ENCODE measurements around the gene NDE1.
A peak's percentile ranks its signal among the peaks of the same experiment; 100 is the strongest.

NDE1 gene

DNA sequence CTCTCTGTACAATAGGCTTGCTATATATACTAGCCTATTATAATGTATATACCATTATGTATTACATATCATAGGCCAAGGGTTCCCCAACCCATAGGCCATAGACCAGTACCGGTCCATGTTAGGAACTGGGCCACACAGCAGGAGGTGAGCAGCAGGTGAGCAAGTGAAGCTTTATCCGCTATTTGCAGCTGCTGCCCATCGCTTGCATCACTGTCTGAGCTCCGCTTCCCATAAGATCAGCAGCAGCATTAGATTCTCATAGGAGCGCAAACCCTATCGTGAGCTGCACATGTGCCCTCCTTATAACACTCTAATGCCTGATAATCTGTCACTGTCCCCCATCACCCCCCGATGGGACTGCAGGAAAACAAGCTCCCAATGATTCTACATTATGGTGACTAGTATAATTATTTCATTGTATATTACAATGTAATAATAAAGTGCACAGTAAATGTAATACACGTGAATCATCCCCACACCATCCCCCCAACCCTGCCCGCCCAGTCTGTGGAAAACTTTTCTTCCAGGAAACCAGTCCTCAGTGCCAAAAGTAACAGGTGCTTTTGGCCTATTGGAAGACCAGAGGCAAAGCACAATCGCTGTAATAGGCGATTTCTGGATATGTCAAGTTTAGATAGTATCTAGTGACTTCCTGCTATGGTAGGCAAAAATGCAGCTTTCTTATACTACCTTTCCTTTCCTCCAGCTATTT is 122.7 kb downstream of the NDE1 start:
- Histone ChIP-seq H3F3A (ENCODE audit: insufficient read depth, low read length) (no peaks in the 10 kb centered on the region), H3K4me1 (ENCODE audit: low read length) (no peaks in the 10 kb centered on the region), H3K4me3 (ENCODE audit: low read length) (no peak overlapping the region), H3K9ac (ENCODE audit: low read length) (no peak overlapping the region), H3K36me3 (replicated peaks; ENCODE audit: insufficient read depth, low read length) (no peaks in the 10 kb centered on the region), H3K79me2 (ENCODE audit: low read length) (no peaks in the 10 kb centered on the region), H2AFZ (ENCODE audit: low read length) (no peak overlapping the region), H3K27ac (ENCODE audit: low read length) (no peak overlapping the region), H4K20me1 (ENCODE audit: insufficient read depth, low read length) (no peaks in the 10 kb centered on the region), H3K9me3 (replicated peaks; ENCODE audit: insufficient read depth, low read length) (no peaks in the 10 kb centered on the region), H3K4me2 (ENCODE audit: low read depth, low read length) (no peak overlapping the region), H3K27me3 (replicated peaks; ENCODE audit: insufficient read depth, low read length) (no peaks in the 10 kb centered on the region), H3K9me2 (replicated peaks; ENCODE audit: insufficient read depth, low read length) (no peaks in the 10 kb centered on the region)
- TF ChIP-seq EZH2phosphoT487 (IDR thresholded peaks at IDR 0.05; ENCODE audit: low read length) (no peak), EZH2 (optimal IDR thresholded peaks at IDR 0.05; ENCODE audit: low read depth, low read length) (no peak)
- TF ChIP-seq, protein P1, sequence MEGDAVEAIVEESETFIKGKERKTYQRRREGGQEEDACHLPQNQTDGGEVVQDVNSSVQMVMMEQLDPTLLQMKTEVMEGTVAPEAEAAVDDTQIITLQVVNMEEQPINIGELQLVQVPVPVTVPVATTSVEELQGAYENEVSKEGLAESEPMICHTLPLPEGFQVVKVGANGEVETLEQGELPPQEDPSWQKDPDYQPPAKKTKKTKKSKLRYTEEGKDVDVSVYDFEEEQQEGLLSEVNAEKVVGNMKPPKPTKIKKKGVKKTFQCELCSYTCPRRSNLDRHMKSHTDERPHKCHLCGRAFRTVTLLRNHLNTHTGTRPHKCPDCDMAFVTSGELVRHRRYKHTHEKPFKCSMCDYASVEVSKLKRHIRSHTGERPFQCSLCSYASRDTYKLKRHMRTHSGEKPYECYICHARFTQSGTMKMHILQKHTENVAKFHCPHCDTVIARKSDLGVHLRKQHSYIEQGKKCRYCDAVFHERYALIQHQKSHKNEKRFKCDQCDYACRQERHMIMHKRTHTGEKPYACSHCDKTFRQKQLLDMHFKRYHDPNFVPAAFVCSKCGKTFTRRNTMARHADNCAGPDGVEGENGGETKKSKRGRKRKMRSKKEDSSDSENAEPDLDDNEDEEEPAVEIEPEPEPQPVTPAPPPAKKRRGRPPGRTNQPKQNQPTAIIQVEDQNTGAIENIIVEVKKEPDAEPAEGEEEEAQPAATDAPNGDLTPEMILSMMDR (IDR thresholded peaks at IDR 0.05; ENCODE audit: low read length): no peak
- no peak for DNase-seq

DNA sequence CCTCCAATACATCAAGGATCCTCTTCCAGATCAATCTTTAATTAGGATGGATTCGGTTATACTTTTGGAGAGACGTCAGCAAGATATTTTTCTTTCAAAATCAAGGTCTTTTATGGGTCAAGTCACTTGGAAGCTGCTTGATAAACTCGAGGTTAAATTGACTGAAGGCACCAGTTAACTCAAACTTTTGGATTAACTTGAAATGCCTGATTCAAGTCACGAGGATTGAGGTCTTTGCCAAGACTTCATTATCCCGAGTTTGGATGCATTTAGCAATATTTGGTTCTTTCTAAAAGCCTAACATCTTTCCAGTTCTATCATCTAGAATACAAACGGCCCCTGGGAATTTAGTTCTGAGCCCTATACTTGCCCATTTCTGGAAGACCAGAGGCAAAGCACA is 123.9 kb downstream of the NDE1 start:
- Histone ChIP-seq H3K79me2 (ENCODE audit: low read length) (no peaks in the 10 kb centered on the region), H3K9me3 (replicated peaks; ENCODE audit: insufficient read depth, low read length) (no peaks in the 10 kb centered on the region), H3K9me2 (replicated peaks; ENCODE audit: insufficient read depth, low read length) (no peaks in the 10 kb centered on the region), H4K20me1 (ENCODE audit: insufficient read depth, low read length) (no peaks in the 10 kb centered on the region), H3K4me3 (ENCODE audit: low read length) (no peak overlapping the region), H3K27ac (ENCODE audit: low read length) (no peak overlapping the region), H3K4me1 (ENCODE audit: low read length) (no peaks in the 10 kb centered on the region), H3F3A (ENCODE audit: insufficient read depth, low read length) (no peaks in the 10 kb centered on the region), H3K27me3 (replicated peaks; ENCODE audit: insufficient read depth, low read length) (no peaks in the 10 kb centered on the region), H3K9ac (ENCODE audit: low read length) (no peak overlapping the region), H3K36me3 (replicated peaks; ENCODE audit: insufficient read depth, low read length) (no peaks in the 10 kb centered on the region), H3K4me2 (ENCODE audit: low read depth, low read length) (no peak overlapping the region), H2AFZ (ENCODE audit: low read length) (peak overlapping the region; percentile 9; the same call in 1 of the 2 replicates)
- DNase-seq: no peak
- no peak for TF ChIP-seq EZH2 (optimal IDR thresholded peaks at IDR 0.05; ENCODE audit: low read depth, low read length)
- TF ChIP-seq, protein P1 (IDR thresholded peaks at IDR 0.05; ENCODE audit: low read length): no peak
- TF ChIP-seq EZH2phosphoT487 (IDR thresholded peaks at IDR 0.05; ENCODE audit: low read length): no peak

DNA sequence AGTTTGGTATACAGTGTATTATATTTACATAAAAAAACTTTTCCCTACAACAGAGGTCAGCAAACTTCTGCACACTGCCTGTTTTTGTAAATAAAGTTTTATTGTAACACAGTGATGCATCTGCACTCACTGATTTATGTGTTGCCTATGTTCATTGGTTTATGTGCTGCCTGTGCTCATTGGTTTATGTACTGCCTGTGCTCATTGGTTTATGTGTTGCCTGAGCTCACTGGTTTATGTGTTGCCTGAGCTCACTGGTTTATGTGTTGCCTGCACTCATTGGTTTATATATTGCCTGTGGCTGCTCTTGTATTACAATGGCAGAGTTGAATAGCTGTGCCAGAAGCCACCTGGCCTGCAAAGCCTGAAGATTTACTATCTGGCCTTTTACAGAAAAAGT is 125.2 kb downstream of the NDE1 start:
- Histone ChIP-seq H3K4me1 (ENCODE audit: low read length) (no peaks in the 10 kb centered on the region), H3K9me2 (replicated peaks; ENCODE audit: insufficient read depth, low read length) (no peaks in the 10 kb centered on the region), H3F3A (ENCODE audit: insufficient read depth, low read length) (no peaks in the 10 kb centered on the region), H3K9me3 (replicated peaks; ENCODE audit: insufficient read depth, low read length) (no peaks in the 10 kb centered on the region), H3K4me3 (ENCODE audit: low read length) (no peak overlapping the region), H2AFZ (ENCODE audit: low read length) (no peak overlapping the region), H3K36me3 (replicated peaks; ENCODE audit: insufficient read depth, low read length) (no peaks in the 10 kb centered on the region), H3K4me2 (ENCODE audit: low read depth, low read length) (no peak overlapping the region), H3K27ac (ENCODE audit: low read length) (no peak overlapping the region), H3K9ac (ENCODE audit: low read length) (no peak overlapping the region), H3K79me2 (ENCODE audit: low read length) (no peaks in the 10 kb centered on the region), H4K20me1 (ENCODE audit: insufficient read depth, low read length) (no peaks in the 10 kb centered on the region), H3K27me3 (replicated peaks; ENCODE audit: insufficient read depth, low read length) (no peaks in the 10 kb centered on the region)
- no peak for DNase-seq
- TF ChIP-seq EZH2 (optimal IDR thresholded peaks at IDR 0.05; ENCODE audit: low read depth, low read length): no peak
- TF ChIP-seq, protein P1 (IDR thresholded peaks at IDR 0.05; ENCODE audit: low read length): no peak
- TF ChIP-seq EZH2phosphoT487 (IDR thresholded peaks at IDR 0.05; ENCODE audit: low read length): no peak
